Measurements from ENCODE around the gene NOTCH4. TPM values are rescaled to one million over a fixed set of nuclear protein-coding genes. Genes with fewer than 3 reads are reported as not detected.
A peak's percentile ranks its signal among the peaks of the same experiment; 100 is the strongest.

The NOTCH4 gene
- total and polyA plus RNA-seq, 9 of the 15 experiments (the other 6 are each of a cell fraction or from before 2014, with no cell fraction given): 0.24 to 4.3 (median 1.7) TPM

GRCh38 chr6:32153564-32154513 is 70.0 kb downstream of the NOTCH4 start, which contains the start of gene PPT2 (continued):
- no peak for TF ChIP-seq XRCC3 (IDR thresholded peaks at IDR 0.05)
- no peak for TF ChIP-seq MAX (CRISPR knock-in tag; IDR thresholded peaks at IDR 0.05)
- TF ChIP-seq POLR2AphosphoS5 (IDR thresholded peaks at IDR 0.05; ENCODE audit: control insufficient read depth, insufficient read depth, low read depth, low read length): peak; percentile 57
- TF ChIP-seq ARID2 (IDR thresholded peaks at IDR 0.05): peak; percentile 7; the same call in 1 of the 2 replicates
- no peak for TF ChIP-seq ZNF224 (CRISPR knock-in tag; IDR thresholded peaks at IDR 0.05)
- TF ChIP-seq CBX2 (IDR thresholded peaks at IDR 0.05; ENCODE audit: insufficient read depth, low read length, poor library complexity, severe bottlenecking): no peak
- no peak for TF ChIP-seq RNF219 (CRISPR knock-in tag; IDR thresholded peaks at IDR 0.05)
- no peak for TF ChIP-seq FOXP1 (CRISPR knock-in tag; IDR thresholded peaks at IDR 0.05)
- peak; percentile 20; the same call in 1 of the 2 replicates for TF ChIP-seq HBP1 (CRISPR knock-in tag; IDR thresholded peaks at IDR 0.05)
- TF ChIP-seq DIDO1 (tag; IDR thresholded peaks at IDR 0.05; ENCODE audit: low read depth): peak; percentile 79
- TF ChIP-seq THRA (IDR thresholded peaks at IDR 0.05): no peak
- TF ChIP-seq PREB (CRISPR knock-in tag; IDR thresholded peaks at IDR 0.05): peak; percentile 97
- no peak for TF ChIP-seq TCF3 (CRISPR knock-in tag; IDR thresholded peaks at IDR 0.05)
- TF ChIP-seq YBX1 (IDR thresholded peaks at IDR 0.05): no peak
- no peak; the same call in 1 of the 2 replicates for TF ChIP-seq ZNF316 (IDR thresholded peaks at IDR 0.05)
- TF ChIP-seq CLOCK (CRISPR knock-in tag; IDR thresholded peaks at IDR 0.05; ENCODE audit: borderline replicate concordance): no peak
- peak; percentile 94 for TF ChIP-seq GABPB1 (CRISPR knock-in tag; IDR thresholded peaks at IDR 0.05)
- TF ChIP-seq CC2D1A (IDR thresholded peaks at IDR 0.05): no peak

All from K562 (cell line).